RWPE2 (cell line): ENCODE results near the gene ATP5F1E.

Experiments
- ATAC-seq: fragments of 200-7000 bp; cut with Tn5 transposase; 3 replicates; pipeline ENCODE4 v1.9.1; 2021; ENCODE audit warnings: low read depth
- DNase-seq: peaks from one replicate; pipeline ENCODE4 v3.0.0-alpha.2; 2020; ENCODE audit warnings: low spot score
- H3K27ac ChIP-seq: fragments of 450-650 bp; 2 replicates; pipeline ENCODE4 v1.5.1; 2017; ENCODE audit warnings: mild to moderate bottlenecking; ENCODE audit not compliant: poor library complexity, severe bottlenecking
- H3K27me3 ChIP-seq: fragments of 250-450 bp; sonication (Bioruptor Pico); 2 replicates; pipeline ENCODE4 v1.5.1; 2021; ENCODE audit warnings: mild to moderate bottlenecking, moderate library complexity; ENCODE audit not compliant: insufficient read depth, poor library complexity, severe bottlenecking
- H3K36me3 ChIP-seq: fragments of 250-450 bp; sonication (Bioruptor Pico); 2 replicates; pipeline ENCODE4 v1.5.1; 2020; ENCODE audit warnings: low read depth, mild to moderate bottlenecking, moderate library complexity
- H3K4me1 ChIP-seq: fragments of 250-450 bp; sonication (Bioruptor Pico); 2 replicates; pipeline ENCODE4 v1.5.1; 2021; ENCODE audit warnings: mild to moderate bottlenecking, moderate library complexity; ENCODE audit not compliant: insufficient read depth, poor library complexity, severe bottlenecking
- H3K4me3 ChIP-seq: fragments of 250-450 bp; sonication (Bioruptor Pico); 2 replicates; pipeline ENCODE4 v1.5.1; 2021; ENCODE audit warnings: mild to moderate bottlenecking, moderate library complexity; ENCODE audit not compliant: severe bottlenecking
- H3K9me3 ChIP-seq: fragments of 250-450 bp; sonication (Bioruptor Pico); 2 replicates; pipeline ENCODE4 v1.5.1; 2021; ENCODE audit warnings: mild to moderate bottlenecking, moderate library complexity; ENCODE audit not compliant: severe bottlenecking
- CTCF ChIP-seq: fragments of 450-650 bp; IDR thresholded peaks from one replicate; pipeline ENCODE4 v1.5.1; 2017; ENCODE audit warnings: mild to moderate bottlenecking, moderate library complexity; ENCODE audit not compliant: poor library complexity, severe bottlenecking

ATP5F1E gene

GRCh38 chr20:59051666-59052185, 19.6 kb upstream of the ATP5F1E start:
- Histone ChIP-seq H3K4me3 (no peak overlapping the region), H3K9me3 (no peaks in the 10 kb centered on the region), H3K27ac (no peak overlapping the region), H3K27me3 (peaks cover 4% of the 10 kb centered on the region), H3K4me1 (peaks cover 8% of the 10 kb centered on the region), H3K36me3 (no peaks in the 10 kb centered on the region)
- no peak for DNase-seq
- TF ChIP-seq CTCF = no peak
- ATAC-seq = no peak

- Histone ChIP-seq H3K36me3 (no peaks in the 10 kb centered on the region), H3K27ac (no peak overlapping the region), H3K4me1 (peaks cover 8% of the 10 kb centered on the region), H3K4me3 (no peak overlapping the region), H3K27me3 (peaks cover 4% of the 10 kb centered on the region), H3K9me3 (no peaks in the 10 kb centered on the region)
- ATAC-seq (no peak), DNase-seq (no peak)
- TF ChIP-seq CTCF = no peak
Observed at GRCh38 chr20:59050437-59050836, 18.3 kb upstream of the ATP5F1E start.

GRCh38 chr20:59048681-59049030, 16.5 kb upstream of the ATP5F1E start:
- Histone ChIP-seq H3K9me3 (no peaks in the 10 kb centered on the region), H3K4me1 (peaks cover 12% of the 10 kb centered on the region), H3K27ac (no peak overlapping the region), H3K27me3 (peaks cover 4% of the 10 kb centered on the region), H3K4me3 (no peak overlapping the region), H3K36me3 (no peaks in the 10 kb centered on the region)
- TF ChIP-seq CTCF = no peak
- ATAC-seq (no peak), DNase-seq (no peak)

- Histone ChIP-seq H3K27me3 (no peaks in the 10 kb centered on the region), H3K9me3 (no peaks in the 10 kb centered on the region), H3K36me3 (no peaks in the 10 kb centered on the region), H3K4me3 (no peak overlapping the region), H3K27ac (no peak overlapping the region), H3K4me1 (peaks cover 17% of the 10 kb centered on the region)
- TF ChIP-seq CTCF = no peak
- ATAC-seq (peak; percentile 70), DNase-seq (no peak)
Observed at GRCh38 chr20:59047938-59048680, 16.0 kb upstream of the ATP5F1E start.

- H3K4me1 ChIP-seq = peaks cover 18% of the 10 kb centered on the region
- H3K4me3 ChIP-seq = no peak overlapping the region
- H3K36me3 ChIP-seq = no peaks in the 10 kb centered on the region
- DNase-seq = no peak
- H3K27me3 ChIP-seq = no peaks in the 10 kb centered on the region
- H3K27ac ChIP-seq = no peak overlapping the region
- no peak for TF ChIP-seq CTCF
- no peaks in the 10 kb centered on the region for H3K9me3 ChIP-seq
- ATAC-seq = no peak
Observed at GRCh38 chr20:59046862-59047261, 14.7 kb upstream of the ATP5F1E start.
